H1 (cell line): ENCODE data around the gene FAM131C. TPM values are rescaled to one million over a fixed set of nuclear protein-coding genes. Genes with fewer than 3 reads are reported as not detected.

Experiments
- CTCF ChIA-PET: fragments of 300-600 bp; sonication (Branson Sonifier 250); formaldehyde crosslinking; loops from one replicate; lab custom pipeline; 2021; ENCODE audit not compliant: partially characterized antibody; lab: Charles Lee
- POLR2A ChIA-PET: fragments of 300-600 bp; sonication (Branson Sonifier 250); formaldehyde crosslinking; loops from one replicate; lab custom pipeline; 2021; ENCODE audit warnings: inconsistent platforms; ENCODE audit not compliant: partially characterized antibody; lab: Charles Lee
- DNase-seq, 2 experiments: peaks; one replicate each; pipeline versions ENCODE4 v3.0.0 to v3.0.0-alpha.2; 2010 to 2022; ENCODE audit warnings: low spot score in 2 of 2, low read depth in 1 of 2, mixed read lengths in 1 of 2
- FAIRE-seq: peaks from 2 replicates; lab custom pipeline; 2011; peaks lifted over from hg19 to GRCh38; lab: Jason Lieb, UNC
- H2AFZ ChIP-seq: 2 replicates; pipeline ENCODE4 v1.8.1; 2012; ENCODE audit warnings: low read length, inconsistent platforms
- H2AK5ac ChIP-seq: 2 replicates; pipeline ENCODE4 v1.6.1; 2013; ENCODE audit warnings: low read depth, low read length
- H2BK120ac ChIP-seq: replicated peaks from 2 replicates; pipeline ENCODE3; 2013; ENCODE audit warnings: low read depth, low read length, inconsistent platforms
- H2BK12ac ChIP-seq: 2 replicates; pipeline ENCODE4 v1.6.1; 2013; ENCODE audit warnings: low read depth, low read length
- H2BK15ac ChIP-seq: 2 replicates; pipeline ENCODE4 v1.6.1; 2013; ENCODE audit warnings: low read length
- H2BK20ac ChIP-seq: 2 replicates; pipeline ENCODE4 v1.6.1; 2013; ENCODE audit warnings: low read length
- H2BK5ac ChIP-seq: 2 replicates; pipeline ENCODE4 v1.6.1; 2013; ENCODE audit warnings: low read depth, low read length
- H3K14ac ChIP-seq: 2 replicates; pipeline ENCODE4 v1.6.1; 2013; ENCODE audit warnings: inconsistent platforms; ENCODE audit not compliant: insufficient read length
- H3K18ac ChIP-seq: 2 replicates; pipeline ENCODE4 v1.6.1; 2013; ENCODE audit warnings: low read length; ENCODE audit errors: extremely low read depth
- H3K23ac ChIP-seq: 2 replicates; pipeline ENCODE4 v1.6.1; 2013; ENCODE audit warnings: inconsistent platforms; ENCODE audit not compliant: insufficient read length
- H3K23me2 ChIP-seq: 2 replicates; pipeline ENCODE4 v1.6.1; 2013; ENCODE audit warnings: low read depth, low read length
- H3K27ac ChIP-seq: 2 replicates; pipeline ENCODE4 v1.6.1; 2011; ENCODE audit warnings: low read depth, low read length, inconsistent platforms
- H3K27me3 ChIP-seq, 4 experiments: replicated peaks in 1 of 4; 1 replicate in 1 of 4; 2 replicates in 3 of 4; pipeline versions ENCODE4 v1.6.1 to v1.8.1; 2011 to 2013; ENCODE audit warnings: low read length in 3 of 4, mild to moderate bottlenecking in 3 of 4, inconsistent platforms in 2 of 4, mixed read lengths in 2 of 4, moderate library complexity in 1 of 4; ENCODE audit not compliant: control insufficient read depth in 3 of 4, insufficient read depth in 3 of 4; ENCODE audit errors: extremely low read depth in 1 of 4
- H3K36me3 ChIP-seq, 4 experiments: 2 replicates each; pipeline versions ENCODE4 v1.6.1 to v1.8.1; 2011 to 2013; ENCODE audit warnings: mild to moderate bottlenecking in 4 of 4, low read length in 3 of 4, moderate library complexity in 2 of 4, control low read depth in 1 of 4, inconsistent platforms in 1 of 4; ENCODE audit not compliant: insufficient read depth in 4 of 4, control insufficient read depth in 2 of 4
- H3K4ac ChIP-seq: replicated peaks from 2 replicates; pipeline ENCODE3; 2013; ENCODE audit warnings: low read length, low read depth, mixed read lengths, inconsistent platforms; ENCODE audit not compliant: insufficient read length
- H3K4me1 ChIP-seq, 4 experiments: replicated peaks in 1 of 4; 1 replicate in 1 of 4; 2 replicates in 3 of 4; pipeline versions ENCODE4 v1.6.1 to v1.8.1; 2011 to 2013; ENCODE audit warnings: low read length in 3 of 4, inconsistent platforms in 2 of 4, mixed read lengths in 1 of 4; ENCODE audit not compliant: insufficient read depth in 4 of 4, control insufficient read depth in 3 of 4
- H3K4me2 ChIP-seq, 2 experiments: 2 replicates each; pipeline versions ENCODE4 v1.6.1 to v1.8.1; 2011 to 2013; ENCODE audit warnings: low read depth in 2 of 2, low read length in 2 of 2, control low read depth in 1 of 2, inconsistent platforms in 1 of 2, mild to moderate bottlenecking in 1 of 2; ENCODE audit not compliant: insufficient read depth in 1 of 2
- H3K4me3 ChIP-seq, 4 experiments: fragments of 200-600, 300-600 bp in 1 of 4; sonication (generic), shearing (Covaris generic), sonication (Bioruptor Twin) in 1 of 4; 2 replicates each; pipeline versions ENCODE4 v1.5.1 to v1.8.1; 2011 to 2016; ENCODE audit warnings: low read length in 4 of 4, low read depth in 3 of 4, control low read depth in 2 of 4, inconsistent platforms in 2 of 4, mild to moderate bottlenecking in 2 of 4, mixed read lengths in 1 of 4, moderate library complexity in 1 of 4; ENCODE audit not compliant: insufficient read depth in 2 of 4; ENCODE audit errors: extremely low read depth in 1 of 4
- H3K56ac ChIP-seq: replicated peaks from 2 replicates; pipeline ENCODE3; 2013; ENCODE audit warnings: low read depth, mild to moderate bottlenecking, mixed read lengths, low read length, inconsistent platforms; ENCODE audit not compliant: insufficient read length
- H3K79me1 ChIP-seq: 2 replicates; pipeline ENCODE4 v1.6.1; 2013; ENCODE audit warnings: low read depth, low read length, control low read depth
- H3K79me2 ChIP-seq, 2 experiments: 2 replicates each; pipeline versions ENCODE4 v1.6.1 to v1.8.1; 2012 to 2013; ENCODE audit warnings: low read length in 2 of 2, mild to moderate bottlenecking in 2 of 2, inconsistent platforms in 1 of 2; ENCODE audit not compliant: insufficient read depth in 2 of 2, control insufficient read depth in 1 of 2
- H3K9ac ChIP-seq, 4 experiments: replicated peaks in 1 of 4; 1 replicate in 1 of 4; 2 replicates in 3 of 4; pipeline versions ENCODE4 v1.6.1 to v1.8.1; 2011 to 2013; ENCODE audit warnings: low read depth in 3 of 4, low read length in 3 of 4, control low read depth in 2 of 4, mild to moderate bottlenecking in 2 of 4, moderate library complexity in 2 of 4, inconsistent platforms in 1 of 4; ENCODE audit errors: extremely low read depth in 1 of 4
- H3K9me3 ChIP-seq, 2 experiments: 2 replicates each; pipeline versions ENCODE4 v1.6.1 to v1.8.1; 2012 to 2013; ENCODE audit warnings: mild to moderate bottlenecking in 2 of 2, moderate library complexity in 2 of 2, control low read depth in 1 of 2, inconsistent platforms in 1 of 2, low read depth in 1 of 2, low read length in 1 of 2, mixed read lengths in 1 of 2; ENCODE audit not compliant: insufficient read depth in 2 of 2
- H4K20me1 ChIP-seq, 2 experiments: replicated peaks in 1 of 2; 2 replicates each; pipeline versions ENCODE3 to v1.8.1; 2011 to 2013; ENCODE audit warnings: inconsistent platforms in 2 of 2, low read length in 2 of 2, mild to moderate bottlenecking in 1 of 2; ENCODE audit not compliant: insufficient read depth in 2 of 2, control insufficient read depth in 1 of 2
- H4K5ac ChIP-seq: 2 replicates; pipeline ENCODE4 v1.6.1; 2013; ENCODE audit warnings: low read length, low read depth, mixed read lengths, inconsistent platforms; ENCODE audit not compliant: insufficient read length
- H4K8ac ChIP-seq: 2 replicates; pipeline ENCODE4 v1.8.0; 2013; ENCODE audit warnings: mild to moderate bottlenecking, moderate library complexity, low read length, inconsistent platforms; ENCODE audit not compliant: insufficient read depth; ENCODE audit errors: extremely low read depth
- H4K91ac ChIP-seq: replicated peaks from 2 replicates; pipeline ENCODE3; 2013; ENCODE audit warnings: low read length, mixed read lengths, inconsistent platforms; ENCODE audit not compliant: insufficient read length
- CTCF ChIP-seq, 3 experiments: IDR thresholded peaks; 1 replicate in 2 of 3; 2 replicates in 1 of 3; pipeline versions ENCODE4 v1.5.1 to v1.6.1; 2011; ENCODE audit warnings: low read length in 3 of 3, mild to moderate bottlenecking in 3 of 3, inconsistent platforms in 2 of 3, low read depth in 1 of 3, moderate library complexity in 1 of 3; ENCODE audit not compliant: insufficient read depth in 1 of 3; ENCODE audit errors: control extremely low read depth in 1 of 3
- MAX ChIP-seq: IDR thresholded peaks from 2 replicates; pipeline ENCODE4 v1.6.1; 2012; ENCODE audit warnings: inconsistent platforms
- RAD21 ChIP-seq, 2 experiments: IDR thresholded peaks in 1 of 2; conservative IDR thresholded peaks in 1 of 2; 2 replicates each; pipeline ENCODE4 v1.6.1; 2011; ENCODE audit warnings: low read depth in 2 of 2, low read length in 2 of 2, improper control_type of control experiment in 1 of 2, inconsistent platforms in 1 of 2, mild to moderate bottlenecking in 1 of 2, moderate library complexity in 1 of 2
- SAP30 ChIP-seq: fragments of 300-600 bp; sonication (generic); IDR thresholded peaks from 2 replicates; pipeline ENCODE4 v1.7.1; 2012; ENCODE audit warnings: low read length, moderate library complexity, mild to moderate bottlenecking, inconsistent platforms; ENCODE audit not compliant: insufficient read depth, insufficient replicate concordance
- SP1 ChIP-seq: IDR thresholded peaks from 2 replicates; pipeline ENCODE4 v1.6.1; 2011; ENCODE audit warnings: low read depth, low read length
- TEAD4 ChIP-seq: IDR thresholded peaks from 2 replicates; pipeline ENCODE4 v1.6.1; 2012; ENCODE audit warnings: low read depth, low read length, inconsistent platforms, mixed read lengths
- WGBS, 2 experiments: shearing (Covaris generic) in 1 of 2; methylation state at CpG; one replicate each; pipeline versions ENCODE4 v1.1.6 to v1.1.7; 2013 to 2015; ENCODE audit warnings: low lambda C conversion rate in 2 of 2, mixed read lengths in 2 of 2, inconsistent platforms in 1 of 2, low coverage in 1 of 2, missing lambda C conversion rate in 1 of 2; ENCODE audit not compliant: insufficient replicate concordance in 2 of 2, insufficient coverage in 1 of 2, insufficient read length in 1 of 2; ENCODE audit errors: extremely low coverage in 1 of 2, missing lambda C conversion rate in 1 of 2; 5-methylcytosine and 5-hydroxymethylcytosine counted together
- polyA plus RNA-seq, 7 experiments: library from polyadenylated mRNA; depleted of rRNA in 3 of 7; stranded (reverse) in 5 of 7; unstranded in 2 of 7; fragments of >200 nt in 5 of 7; fragments of 200-250 nt in 2 of 7; gene quantifications; 1 replicate in 5 of 7; 2 replicates in 1 of 7; 4 replicates in 1 of 7; pipeline versions ENCODE4 v1.2.1 to v1.2.3, GENCODE V29; 2011 to 2013; ENCODE audit warnings: missing spikeins in 2 of 7, mixed read lengths in 2 of 7
- total RNA-seq: library from RNA; stranded (reverse); fragmentation: NEBNext Ultra II Directional; extraction: Animal tissue kit (Norgen Biotek cat#: 25700); gene quantifications from 2 replicates; pipeline ENCODE4 v1.2.1, GENCODE V29; 2021

Gene FAM131C
- total and polyA plus RNA-seq, 2 of the 8 experiments (the other 6 are each of a cell fraction or from before 2014, with no cell fraction given), result 0.73 to 0.78 TPM

- H3K56ac ChIP-seq, result no peak overlapping the region
- 0 out of 2 replicates have a peak overlapping the region, but pooled peaks have one; percentile 51 for H4K8ac ChIP-seq
- no peak overlapping the region for H3K9ac ChIP-seq
- ChIA-PET CTCF (interaction anchor here (0.6 to 5.5 kb wide), 30 partner anchors 9 to 267 kb away, joined by 3 to 34 read pairs (median 5); partner anchors contain the start of genes ARHGEF19, CLCNKB and SRARP), POLR2A (interaction anchor here (0.6 to 2.3 kb wide), 3 partner anchors 11 to 61 kb away, joined by 3 to 5 read pairs (median 4); no protein-coding TSS in a partner anchor)
- peak overlapping the region; percentile 5 for H3K4ac ChIP-seq
- no peak overlapping the region for H3K27ac ChIP-seq
- H2AFZ ChIP-seq, result no peak overlapping the region
- H3K27me3 ChIP-seq, result no peaks in the 10 kb centered on the region
- H3K4me1 ChIP-seq, result peaks cover 0 to 6% (median 3%) of the 10 kb centered on the region in 4 experiments; a peak in 5 of 7 replicates
- peak overlapping the region; percentile 90; the same call in 1 of the 2 replicates for H2BK15ac ChIP-seq
- WGBS, 2 experiments, result 20% methylated on average over 16 of the region's 18 CpGs; no CpG with 5 or more reads in 1 of the 2 experiments
- no peak overlapping the region for H2BK120ac ChIP-seq
- DNase-seq (peak; percentile 87 to 98), FAIRE-seq (peak; percentile 78)
- no peaks in the 10 kb centered on the region for H3K36me3 ChIP-seq
- no peak overlapping the region for H3K14ac ChIP-seq
- H2BK12ac ChIP-seq, result no peak overlapping the region; the same call in 1 of the 2 replicates
- no peaks in the 10 kb centered on the region for H4K20me1 ChIP-seq
- no peak overlapping the region for H3K4me3 ChIP-seq
- no peaks in the 10 kb centered on the region for H3K79me1 ChIP-seq
- H3K23me2 ChIP-seq, result no peaks in the 10 kb centered on the region
- H4K91ac ChIP-seq, result no peak overlapping the region
- peak overlapping the region; percentile 13; the same call in 1 of the 2 replicates for H3K18ac ChIP-seq
- H4K5ac ChIP-seq, result no peak overlapping the region
- no peak overlapping the region for H3K23ac ChIP-seq
- peak overlapping the region in 1 of 2 experiments; percentile 50; a peak in 2 of 4 replicates for H3K4me2 ChIP-seq
- no peak overlapping the region; the same call in 1 of the 2 replicates for H2BK20ac ChIP-seq
- H3K79me2 ChIP-seq, result no peaks in the 10 kb centered on the region
- H2AK5ac ChIP-seq, result no peak overlapping the region
- no peak overlapping the region for H2BK5ac ChIP-seq
- no peaks in the 10 kb centered on the region for H3K9me3 ChIP-seq
- TF ChIP-seq MAX, result 0 out of 2 replicates have a peak, but pooled peaks have one; percentile 8
- 0 out of 2 replicates have a peak, but pooled peaks have one; percentile 13 for TF ChIP-seq SP1
- peak; percentile 91 to 92 for TF ChIP-seq RAD21 (IDR thresholded peaks at IDR 0.05 in 1 of 2, conservative IDR thresholded peaks at IDR 0.05 in 1 of 2; ENCODE audit: low read depth in 2 of 2, low read length in 2 of 2)
- TF ChIP-seq TEAD4, result 0 out of 2 replicates have a peak, but pooled peaks have one; percentile 34
- no peak for TF ChIP-seq SAP30
- TF ChIP-seq CTCF (IDR thresholded peaks at IDR 0.05; ENCODE audit: control extremely low read depth in 1 of 3, insufficient read depth in 1 of 3, low read depth in 1 of 3, low read length in 3 of 3), result peak; percentile 87 to 97 (median 90)
Measured at GRCh38 chr1:16055613-16056520, 17.6 kb downstream of the FAM131C start.
